GM21447 (cell line): ENCODE results near the gene ELL2.

Source experiments
- ATAC-seq: cut with Tn5 transposase; IDR thresholded peaks from one replicate; pipeline ENCODE4 v1.9.1; 2021; ENCODE audit not compliant: unreplicated experiment

The ELL2 gene

GRCh38 chr5:95961617-95962474 is at the start of gene ELL2:
Gene ELL2, minus strand, starts transcription at chr5:95961851. Its CDS starts 130 bp downstream, at chr5:95961721.
- peak; percentile 85 for ATAC-seq

GRCh38 chr5:96008987-96009647 is 47.5 kb upstream of the ELL2 start:
- no peak for ATAC-seq

DNA sequence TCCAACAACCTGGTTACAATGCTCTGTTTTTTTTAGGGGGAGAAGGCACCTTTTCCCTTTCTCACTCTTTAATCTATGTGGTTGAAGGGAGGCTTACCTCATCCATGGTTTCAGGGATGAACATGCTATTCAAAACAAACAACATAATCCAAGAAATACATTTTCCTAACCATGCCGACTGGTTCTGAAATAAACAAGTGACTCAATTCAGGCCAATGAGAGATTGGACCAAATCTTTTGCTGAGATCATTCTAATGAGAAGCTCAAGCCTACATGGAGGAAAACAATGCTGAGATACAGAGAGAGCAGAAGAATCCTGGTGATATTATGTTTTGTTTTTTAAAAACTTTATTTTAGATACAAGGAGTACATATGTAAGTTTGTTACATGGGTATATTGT is 46.8 kb upstream of the ELL2 start:
- ATAC-seq, result no peak

DNA sequence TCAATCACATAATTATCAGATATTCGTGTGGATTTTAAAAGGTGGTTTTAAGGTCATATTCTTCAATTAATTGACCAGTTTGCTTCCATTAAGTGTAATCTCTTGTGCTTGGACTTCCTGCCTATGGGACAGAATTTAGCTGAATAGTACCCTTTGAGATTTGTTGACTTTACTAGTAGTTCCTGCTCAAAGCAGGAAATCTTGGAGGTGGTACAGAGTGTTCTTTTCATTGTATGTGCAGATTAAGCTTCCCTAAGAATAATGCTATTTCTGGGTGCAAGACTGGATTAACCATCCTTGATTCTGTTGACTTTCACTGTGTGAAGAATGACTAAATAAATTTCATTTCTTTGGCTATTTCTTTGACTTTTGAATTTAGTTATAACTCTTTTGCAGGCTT is 45.4 kb upstream of the ELL2 start:
- ATAC-seq, result no peak

GRCh38 chr5:96006291-96006690 is 44.6 kb upstream of the ELL2 start:
- no peak for ATAC-seq

- no peak for ATAC-seq
Observed at GRCh38 chr5:96004754-96005153, 43.1 kb upstream of the ELL2 start.

GRCh38 chr5:96004087-96004486 is 42.4 kb upstream of the ELL2 start:
- no peak for ATAC-seq

DNA sequence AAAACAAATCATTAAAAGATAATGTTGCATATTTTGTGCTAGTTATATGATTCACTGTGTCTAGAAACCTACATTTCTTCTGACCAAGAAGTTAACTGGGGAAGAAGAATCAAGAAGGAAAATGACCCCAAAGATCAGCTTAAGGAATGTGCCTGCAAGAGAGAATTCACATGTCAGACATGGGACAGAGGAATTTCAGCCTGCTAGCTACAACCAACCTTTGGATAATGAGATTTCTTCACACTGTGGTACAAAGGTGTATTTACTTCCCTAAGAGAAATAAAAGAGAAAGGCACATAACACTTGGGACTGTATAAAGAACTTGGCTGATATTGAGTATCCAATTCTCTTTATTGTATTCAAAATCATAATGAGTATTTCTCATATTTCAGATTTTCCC is 39.6 kb upstream of the ELL2 start:
- ATAC-seq, result no peak

DNA sequence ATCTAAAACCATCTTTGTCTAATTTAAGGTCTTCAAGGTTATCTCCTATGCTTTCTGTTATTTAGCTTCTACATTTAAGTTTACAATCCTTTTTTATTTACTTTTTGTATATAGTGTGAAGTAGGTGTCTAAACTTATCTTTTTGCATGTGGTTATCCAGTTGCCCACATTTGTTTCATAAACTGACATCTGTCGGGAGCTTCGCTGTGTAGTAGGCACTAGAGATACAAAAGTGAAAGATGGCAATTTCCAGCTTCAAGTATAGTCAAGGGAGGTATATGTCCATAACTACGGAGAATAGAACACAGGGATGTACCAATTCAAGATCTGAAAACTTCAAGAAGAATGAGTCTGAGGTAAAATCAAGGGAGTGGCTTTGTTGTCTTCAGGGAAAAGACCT is 38.7 kb upstream of the ELL2 start:
- no peak for ATAC-seq

- ATAC-seq, result no peak
Observed at GRCh38 chr5:95996904-95997723, 35.5 kb upstream of the ELL2 start.

GRCh38 chr5:95995962-95996489 is 34.4 kb upstream of the ELL2 start:
- no peak for ATAC-seq

GRCh38 chr5:95993776-95994175 is 32.1 kb upstream of the ELL2 start:
- ATAC-seq, result no peak

GRCh38 chr5:95993266-95993665 is 31.6 kb upstream of the ELL2 start:
- ATAC-seq, result no peak

DNA sequence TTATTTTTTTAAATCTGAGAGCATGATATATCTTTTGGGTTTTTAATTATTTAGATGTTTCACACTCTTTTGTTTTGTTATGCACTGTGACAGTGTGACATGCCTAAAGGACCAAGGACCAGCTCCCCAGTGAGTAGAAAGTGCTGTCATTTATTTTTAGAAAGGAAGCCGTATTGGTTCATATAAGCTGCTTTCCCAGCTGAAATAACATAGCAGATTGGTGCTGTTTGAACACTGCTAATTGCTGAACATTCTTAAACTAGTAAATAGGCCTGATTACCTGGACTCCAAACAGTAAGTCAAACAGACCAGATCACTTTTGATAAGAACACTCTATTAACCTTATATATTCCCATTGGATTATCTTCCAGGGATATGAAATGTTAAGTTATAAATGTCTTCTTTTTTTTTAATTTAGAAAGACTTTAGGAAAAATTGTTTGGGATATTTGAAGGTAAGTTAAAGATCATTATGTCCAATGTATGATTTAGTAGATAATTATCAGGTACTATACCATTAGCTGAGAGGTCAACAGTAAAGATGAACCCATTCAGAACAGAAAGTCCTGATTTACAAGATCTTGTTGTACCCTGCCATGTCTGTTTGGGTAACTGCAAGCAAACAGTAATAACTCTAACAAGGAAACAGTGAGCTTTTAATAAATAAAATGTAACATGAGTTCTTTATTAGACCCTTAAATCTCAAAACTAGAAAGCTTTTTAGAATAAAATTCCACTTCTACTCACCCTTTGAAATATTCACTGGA is 27.8 kb upstream of the ELL2 start:
- ATAC-seq, result no peak

GRCh38 chr5:95988877-95989276 is 27.2 kb upstream of the ELL2 start:
- ATAC-seq, result no peak

DNA sequence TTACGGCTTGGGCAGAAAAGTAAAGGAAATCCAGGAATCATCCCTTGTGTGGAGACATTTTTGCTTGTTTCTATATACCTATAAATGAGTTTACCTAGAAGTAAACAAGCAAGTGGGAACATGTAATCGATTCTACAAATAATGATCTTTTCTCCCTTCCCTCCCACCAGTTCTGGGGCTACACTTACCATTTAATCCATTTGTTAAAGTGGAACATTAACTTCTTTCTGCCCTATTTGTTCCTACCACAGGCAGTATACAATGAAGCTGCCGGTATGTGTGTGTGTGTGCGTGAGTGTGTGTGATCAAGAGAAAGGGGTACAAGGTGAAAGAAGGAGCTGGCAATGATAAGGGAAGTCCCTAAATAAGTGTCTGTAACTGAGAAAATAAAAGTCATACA is 26.4 kb upstream of the ELL2 start:
- no peak for ATAC-seq

DNA sequence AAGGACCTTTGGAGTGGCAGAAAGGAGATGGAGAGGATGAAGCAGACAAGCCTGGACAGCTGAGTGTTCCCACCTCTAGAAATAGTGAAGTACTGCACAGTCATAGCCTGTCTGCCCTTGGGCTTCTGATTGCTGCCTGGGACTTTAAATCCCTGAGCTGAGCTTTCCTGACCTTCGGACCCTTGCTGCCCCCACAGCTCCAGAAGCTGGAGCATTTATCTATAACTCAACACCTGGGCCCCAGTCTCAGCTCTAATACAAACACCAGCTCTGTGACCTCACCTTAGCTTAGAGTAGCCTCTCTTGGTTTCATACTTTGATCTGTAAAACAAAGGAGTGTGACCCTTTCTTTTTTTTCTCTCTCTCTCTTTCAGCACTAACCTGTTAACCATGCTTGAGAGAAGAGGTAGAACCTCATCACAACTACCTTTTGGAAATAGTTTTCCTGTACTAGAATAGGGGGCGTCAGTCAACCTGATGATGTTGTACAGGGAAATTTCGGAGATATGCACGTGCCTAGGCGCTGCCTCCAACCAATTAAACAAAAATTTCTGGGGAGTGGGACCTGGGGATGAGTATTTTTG is 25.4 kb upstream of the ELL2 start:
- no peak for ATAC-seq

GRCh38 chr5:95986001-95986400 is 24.4 kb upstream of the ELL2 start:
- no peak for ATAC-seq

GRCh38 chr5:95985249-95985648 is 23.6 kb upstream of the ELL2 start:
- ATAC-seq, result no peak

DNA sequence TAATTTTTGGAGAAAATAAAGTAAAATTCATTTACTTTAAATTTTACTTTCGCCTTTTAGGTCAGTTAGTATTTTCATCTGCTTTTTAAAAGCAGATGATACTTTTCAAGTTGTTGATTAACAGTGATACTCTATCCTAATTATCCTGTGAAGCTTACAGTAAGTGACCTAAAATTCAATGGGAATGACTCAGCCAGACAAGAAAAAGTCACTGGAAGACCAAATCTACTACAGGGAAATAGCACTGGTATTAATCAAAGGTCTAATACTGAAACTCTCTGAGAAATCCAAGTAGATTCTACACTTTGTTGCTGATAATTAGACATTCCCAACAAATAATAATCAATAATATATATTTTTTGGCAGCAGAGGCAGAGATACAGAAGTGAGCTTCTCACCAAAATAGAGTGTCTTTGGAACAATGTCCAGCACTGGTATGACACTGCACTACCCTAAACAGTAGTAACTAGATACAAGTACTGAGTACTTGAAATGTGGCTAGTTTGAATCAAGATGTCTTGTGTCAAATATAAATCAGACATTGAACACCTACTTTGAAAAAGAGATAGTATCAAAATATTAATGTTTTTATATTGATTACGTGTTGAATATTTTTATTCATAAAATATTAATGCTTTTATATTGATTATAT is 22.8 kb upstream of the ELL2 start:
- ATAC-seq, result no peak
